ENCODE measurements around the gene MYCN. TPM values are rescaled to one million over a fixed set of nuclear protein-coding genes. Genes with fewer than 3 reads are reported as not detected.

MYCN gene
- total and polyA plus RNA-seq, 2 donors (not counting 1 experiment from before 2014, with no cell fraction given), result not detected

DNA sequence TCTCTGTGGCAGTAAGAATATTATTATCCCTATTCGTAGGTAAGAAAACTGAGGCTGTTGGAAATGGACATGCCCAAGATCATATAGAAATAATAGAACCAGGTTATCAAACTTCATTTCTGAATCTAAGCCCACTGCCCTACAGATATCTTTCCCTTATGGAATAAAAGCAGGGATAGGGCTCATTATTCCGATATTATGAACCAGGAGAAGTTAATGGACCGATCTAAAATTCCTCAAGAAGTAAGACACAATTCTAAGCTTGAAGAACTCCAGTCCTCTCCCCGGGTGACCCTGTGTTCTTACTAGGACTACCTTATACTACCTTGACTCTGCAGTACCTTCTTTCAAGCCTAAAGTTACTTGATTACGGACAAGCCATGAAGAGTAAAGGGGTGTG lies 8.4 kb upstream of the MYCN start:
- no peak overlapping the region for H3K4me2 ChIP-seq (ENCODE audit: extremely low read depth, insufficient read depth, low read length)
- no peaks in the 10 kb centered on the region for H3K27me3 ChIP-seq (ENCODE audit: control insufficient read depth, insufficient read depth, low read length)
- no peaks in the 10 kb centered on the region for H3K9me3 ChIP-seq (ENCODE audit: control insufficient read depth, insufficient read depth, low read depth, low read length)
- no peak overlapping the region for H3K9ac ChIP-seq (ENCODE audit: insufficient read depth, low read length)
- no peak for DNase-seq (ENCODE audit: low read depth in 2 of 2)
- TF ChIP-seq, protein P1, sequence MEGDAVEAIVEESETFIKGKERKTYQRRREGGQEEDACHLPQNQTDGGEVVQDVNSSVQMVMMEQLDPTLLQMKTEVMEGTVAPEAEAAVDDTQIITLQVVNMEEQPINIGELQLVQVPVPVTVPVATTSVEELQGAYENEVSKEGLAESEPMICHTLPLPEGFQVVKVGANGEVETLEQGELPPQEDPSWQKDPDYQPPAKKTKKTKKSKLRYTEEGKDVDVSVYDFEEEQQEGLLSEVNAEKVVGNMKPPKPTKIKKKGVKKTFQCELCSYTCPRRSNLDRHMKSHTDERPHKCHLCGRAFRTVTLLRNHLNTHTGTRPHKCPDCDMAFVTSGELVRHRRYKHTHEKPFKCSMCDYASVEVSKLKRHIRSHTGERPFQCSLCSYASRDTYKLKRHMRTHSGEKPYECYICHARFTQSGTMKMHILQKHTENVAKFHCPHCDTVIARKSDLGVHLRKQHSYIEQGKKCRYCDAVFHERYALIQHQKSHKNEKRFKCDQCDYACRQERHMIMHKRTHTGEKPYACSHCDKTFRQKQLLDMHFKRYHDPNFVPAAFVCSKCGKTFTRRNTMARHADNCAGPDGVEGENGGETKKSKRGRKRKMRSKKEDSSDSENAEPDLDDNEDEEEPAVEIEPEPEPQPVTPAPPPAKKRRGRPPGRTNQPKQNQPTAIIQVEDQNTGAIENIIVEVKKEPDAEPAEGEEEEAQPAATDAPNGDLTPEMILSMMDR (conservative IDR thresholded peaks at IDR 0.05 in 1 of 2, IDR thresholded peaks at IDR 0.05 in 1 of 2; ENCODE audit: low read depth in 1 of 2, low read length in 2 of 2), result no peak
- H3K79me2 ChIP-seq (ENCODE audit: control insufficient read depth, insufficient read depth, low read length), result no peaks in the 10 kb centered on the region
- no peaks in the 10 kb centered on the region for H3K36me3 ChIP-seq (ENCODE audit: control insufficient read depth, insufficient read depth, low read length)
- no peak overlapping the region for H3K4me3 ChIP-seq (replicated peaks in 1 of 4; ENCODE audit: control extremely low read depth in 1 of 4, insufficient read depth in 1 of 4, low read depth in 3 of 4, low read length in 4 of 4)
- no peak overlapping the region for H2AFZ ChIP-seq (ENCODE audit: low read length)
- no peaks in the 10 kb centered on the region for H3K4me1 ChIP-seq (ENCODE audit: control insufficient read depth, extremely low read depth, insufficient read depth, low read length)
- H4K20me1 ChIP-seq (ENCODE audit: control insufficient read depth, extremely low read depth, insufficient read depth, low read length), result no peaks in the 10 kb centered on the region
- no peak overlapping the region for H3K27ac ChIP-seq (ENCODE audit: insufficient read depth, low read length)

DNA sequence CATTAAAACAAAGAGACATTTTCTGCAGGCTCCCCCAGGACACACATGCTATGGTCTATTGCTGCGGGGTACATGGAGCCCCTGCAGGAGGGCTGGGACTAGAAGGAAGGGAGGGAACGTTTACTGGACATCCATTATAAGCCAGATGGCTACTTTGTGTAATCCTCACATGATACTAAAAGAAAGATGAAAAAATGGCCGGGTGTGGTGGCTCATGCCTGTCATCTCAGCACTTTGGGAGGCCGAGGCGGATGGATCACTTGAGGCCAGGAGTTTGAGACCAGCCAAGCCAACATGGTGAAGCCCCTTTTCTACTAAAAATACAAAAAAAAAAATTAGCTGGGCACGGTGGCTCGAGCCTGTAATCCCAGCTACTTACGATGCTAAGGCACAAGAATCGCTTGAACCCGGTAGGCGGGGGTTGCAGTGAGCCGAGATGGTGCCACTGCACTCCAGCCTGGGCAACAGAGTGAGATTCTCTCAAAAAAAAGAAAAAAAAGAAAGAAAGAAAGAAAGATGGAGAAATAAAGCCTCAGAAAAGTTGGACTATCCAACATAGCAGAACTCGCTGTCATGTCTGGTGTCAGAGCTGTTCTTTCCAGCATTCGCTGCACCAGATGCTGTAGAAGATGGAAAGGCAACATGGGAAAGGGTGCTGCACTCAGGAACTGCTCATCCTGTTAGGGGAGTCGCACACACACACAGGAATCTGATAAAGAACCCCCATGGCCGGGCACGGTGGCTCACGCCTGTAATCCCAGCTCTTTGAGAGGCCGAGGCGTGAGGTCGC lies 7.8 kb upstream of the MYCN start:
- TF ChIP-seq, protein P1 (conservative IDR thresholded peaks at IDR 0.05 in 1 of 2, IDR thresholded peaks at IDR 0.05 in 1 of 2; ENCODE audit: low read depth in 1 of 2, low read length in 2 of 2), result no peak
- TF ChIP-seq EZH2 (IDR thresholded peaks at IDR 0.05; ENCODE audit: low read length, missing control alignments), result no peak
- H3K79me2 ChIP-seq (ENCODE audit: control insufficient read depth, insufficient read depth, low read length), result no peaks in the 10 kb centered on the region
- H3K27me3 ChIP-seq (ENCODE audit: control insufficient read depth, insufficient read depth, low read length), result no peaks in the 10 kb centered on the region

DNA sequence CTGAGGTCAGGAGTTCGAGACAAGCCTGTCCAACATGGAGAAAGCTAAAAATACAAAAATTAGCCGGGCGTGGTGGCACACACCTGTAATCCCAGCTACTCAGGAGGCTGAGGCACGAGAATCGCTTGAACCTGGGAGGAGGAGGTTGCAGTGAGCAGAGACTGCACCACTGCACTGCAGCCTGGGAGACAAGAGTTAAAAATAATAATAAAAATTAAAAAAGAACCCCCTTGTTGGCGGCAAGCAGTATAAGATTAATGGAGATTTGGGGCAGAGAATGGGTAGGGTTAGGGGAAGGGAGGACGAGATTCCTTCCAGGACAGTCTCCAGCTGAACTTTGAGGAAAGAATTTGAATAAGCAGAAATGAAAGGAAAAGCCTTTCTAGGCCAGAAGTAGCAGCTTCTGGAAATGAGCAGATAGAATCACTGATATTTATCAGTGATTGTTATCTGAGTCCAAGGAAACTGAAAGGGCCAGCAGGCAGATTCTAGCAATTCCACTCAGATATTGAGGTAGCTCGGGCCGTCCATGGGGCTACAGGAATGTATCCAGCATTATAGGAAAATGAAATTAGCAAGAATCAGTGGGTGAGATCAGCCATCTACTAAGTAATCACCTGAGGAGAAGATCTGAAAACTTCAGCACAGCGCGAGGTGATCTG lies 7.0 kb upstream of the MYCN start:
- Histone ChIP-seq H3K4me3 (replicated peaks in 1 of 4; ENCODE audit: control extremely low read depth in 1 of 4, insufficient read depth in 1 of 4, low read depth in 3 of 4, low read length in 4 of 4) (no peak overlapping the region), H3K27ac (ENCODE audit: insufficient read depth, low read length) (no peak overlapping the region), H3K4me1 (ENCODE audit: control insufficient read depth, extremely low read depth, insufficient read depth, low read length) (no peaks in the 10 kb centered on the region), H3K9me3 (ENCODE audit: control insufficient read depth, insufficient read depth, low read depth, low read length) (no peaks in the 10 kb centered on the region), H4K20me1 (ENCODE audit: control insufficient read depth, extremely low read depth, insufficient read depth, low read length) (no peaks in the 10 kb centered on the region), H3K36me3 (ENCODE audit: control insufficient read depth, insufficient read depth, low read length) (no peaks in the 10 kb centered on the region), H3K27me3 (ENCODE audit: control insufficient read depth, insufficient read depth, low read length) (no peaks in the 10 kb centered on the region), H2AFZ (ENCODE audit: low read length) (no peak overlapping the region), H3K9ac (ENCODE audit: insufficient read depth, low read length) (no peak overlapping the region), H3K4me2 (ENCODE audit: extremely low read depth, insufficient read depth, low read length) (no peak overlapping the region), H3K79me2 (ENCODE audit: control insufficient read depth, insufficient read depth, low read length) (no peaks in the 10 kb centered on the region)
- DNase-seq (ENCODE audit: low read depth in 2 of 2), result no peak
- TF ChIP-seq, protein P1 (conservative IDR thresholded peaks at IDR 0.05 in 1 of 2, IDR thresholded peaks at IDR 0.05 in 1 of 2; ENCODE audit: low read depth in 1 of 2, low read length in 2 of 2), result no peak
- no peak for TF ChIP-seq EZH2 (IDR thresholded peaks at IDR 0.05; ENCODE audit: low read length, missing control alignments)

More for the DNA sequence above, 7.8 kb upstream of the MYCN start:
- Histone ChIP-seq H3K4me1 (ENCODE audit: control insufficient read depth, extremely low read depth, insufficient read depth, low read length) (no peaks in the 10 kb centered on the region), H3K9ac (ENCODE audit: insufficient read depth, low read length) (no peak overlapping the region), H3K4me3 (replicated peaks in 1 of 4; ENCODE audit: control extremely low read depth in 1 of 4, insufficient read depth in 1 of 4, low read depth in 3 of 4, low read length in 4 of 4) (no peak overlapping the region), H3K27ac (ENCODE audit: insufficient read depth, low read length) (no peak overlapping the region), H4K20me1 (ENCODE audit: control insufficient read depth, extremely low read depth, insufficient read depth, low read length) (no peaks in the 10 kb centered on the region), H3K36me3 (ENCODE audit: control insufficient read depth, insufficient read depth, low read length) (no peaks in the 10 kb centered on the region), H2AFZ (ENCODE audit: low read length) (no peak overlapping the region), H3K4me2 (ENCODE audit: extremely low read depth, insufficient read depth, low read length) (no peak overlapping the region), H3K9me3 (ENCODE audit: control insufficient read depth, insufficient read depth, low read depth, low read length) (no peaks in the 10 kb centered on the region)
- no peak for DNase-seq (ENCODE audit: low read depth in 2 of 2)

All from fibroblast of lung (primary cell).